ENCODE results near the gene DSE.

Gene DSE

GRCh38 chr6:116491610-116492330 is 121.0 kb downstream of the DSE start:
- DNase-seq, result no peak

- no peak for DNase-seq
These were observed 121.8 kb downstream of the DSE start for GRCh38 chr6:116492331-116493067.
